Central memory CD4-positive, alpha-beta T cell (primary cell): ENCODE measurements around the gene RBMS1.
A peak's percentile ranks its signal among the peaks of the same experiment; 100 is the strongest.

Experiments used
- DNase-seq: peaks from one replicate; pipeline ENCODE4 v3.0.0; 2022

The RBMS1 gene

DNA sequence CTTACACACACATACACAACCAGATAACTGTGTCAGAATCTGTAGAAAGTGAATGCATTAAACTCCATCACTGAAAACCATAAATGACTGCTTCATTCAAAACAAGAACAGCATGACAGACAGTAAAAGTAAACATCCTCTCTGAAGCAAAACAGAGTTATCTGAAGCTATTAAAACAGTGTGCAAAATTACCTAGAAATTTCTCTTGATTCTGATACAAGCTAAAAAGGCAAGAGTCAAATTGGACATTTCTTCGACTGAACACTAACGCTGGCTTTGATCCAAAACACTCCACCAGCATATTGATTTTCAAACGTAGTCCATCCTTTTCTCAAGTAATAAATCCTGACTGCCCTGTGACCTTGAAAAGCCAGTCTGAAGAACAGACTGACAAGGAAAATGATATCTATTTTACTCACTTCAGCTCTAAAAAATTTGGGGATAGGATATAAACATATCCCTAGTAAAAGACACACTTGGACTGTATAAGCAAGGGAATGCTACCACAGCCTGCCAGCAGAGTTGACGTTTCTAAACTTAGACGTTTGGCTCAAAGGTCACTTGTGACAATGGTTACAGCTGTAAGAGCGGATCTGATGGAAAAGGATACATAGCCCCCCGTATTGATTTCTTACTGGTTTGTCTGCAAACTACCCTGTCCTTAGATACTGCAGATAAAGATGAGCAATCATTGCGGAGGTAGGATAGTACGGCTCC is 164.6 kb downstream of the RBMS1 start:
- DNase-seq, result no peak

DNA sequence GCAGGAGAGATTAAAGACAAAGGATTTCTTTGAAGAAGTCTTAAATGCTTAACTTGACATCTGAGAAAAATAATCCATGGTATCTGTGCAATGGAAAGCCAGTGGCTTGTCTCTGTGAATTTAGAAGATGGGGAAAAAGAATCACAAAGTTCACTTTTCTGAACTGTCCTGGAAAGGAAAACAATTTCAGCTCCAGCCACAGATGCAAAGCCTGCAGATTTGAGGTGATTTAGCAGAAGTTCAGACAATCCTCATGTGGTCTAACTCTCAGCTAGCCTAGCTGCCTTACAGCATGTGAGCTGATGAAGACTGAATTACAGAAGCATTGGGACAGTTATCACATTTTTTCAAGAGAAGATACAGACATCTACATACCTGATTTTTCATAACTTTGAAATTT is 166.8 kb downstream of the RBMS1 start:
- DNase-seq, result no peak

DNA sequence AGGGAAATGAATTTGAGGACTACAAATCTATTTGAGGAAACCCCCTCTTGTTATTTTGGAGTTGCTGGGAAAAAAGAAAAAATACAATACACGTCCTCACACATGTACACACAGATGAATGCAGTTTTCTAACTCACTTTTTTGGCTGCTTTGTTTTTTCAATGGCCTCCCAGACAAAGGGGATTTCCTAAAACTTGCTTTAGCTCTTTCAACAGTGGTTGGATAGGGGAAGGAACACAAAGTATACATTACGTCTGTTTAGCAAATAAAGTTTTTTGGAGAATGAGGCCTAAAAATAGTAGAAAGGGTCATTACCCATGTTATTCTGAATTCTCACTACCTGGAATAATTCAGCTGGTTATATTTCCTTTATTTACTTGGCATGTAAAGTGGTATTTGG is 168.2 kb downstream of the RBMS1 start:
- DNase-seq, result no peak

DNA sequence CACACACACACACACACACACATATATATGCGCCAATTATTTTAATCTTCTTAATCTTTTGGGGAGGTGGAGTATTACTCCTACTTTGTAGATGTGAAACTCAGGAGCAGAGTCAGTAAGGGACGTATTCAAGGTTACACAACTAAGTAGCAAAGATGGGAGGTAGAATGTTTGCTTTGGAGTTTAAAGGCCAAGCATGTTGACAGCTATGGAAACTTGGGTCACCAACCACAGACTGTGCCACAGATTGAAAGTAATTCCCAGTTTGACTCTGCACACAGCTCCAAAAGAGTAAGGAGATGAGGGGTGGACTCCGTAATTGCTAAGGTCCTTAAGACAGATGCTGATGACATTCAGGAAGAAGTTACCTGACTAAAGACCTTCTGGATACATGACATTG is 168.7 kb downstream of the RBMS1 start:
- no peak for DNase-seq

DNA sequence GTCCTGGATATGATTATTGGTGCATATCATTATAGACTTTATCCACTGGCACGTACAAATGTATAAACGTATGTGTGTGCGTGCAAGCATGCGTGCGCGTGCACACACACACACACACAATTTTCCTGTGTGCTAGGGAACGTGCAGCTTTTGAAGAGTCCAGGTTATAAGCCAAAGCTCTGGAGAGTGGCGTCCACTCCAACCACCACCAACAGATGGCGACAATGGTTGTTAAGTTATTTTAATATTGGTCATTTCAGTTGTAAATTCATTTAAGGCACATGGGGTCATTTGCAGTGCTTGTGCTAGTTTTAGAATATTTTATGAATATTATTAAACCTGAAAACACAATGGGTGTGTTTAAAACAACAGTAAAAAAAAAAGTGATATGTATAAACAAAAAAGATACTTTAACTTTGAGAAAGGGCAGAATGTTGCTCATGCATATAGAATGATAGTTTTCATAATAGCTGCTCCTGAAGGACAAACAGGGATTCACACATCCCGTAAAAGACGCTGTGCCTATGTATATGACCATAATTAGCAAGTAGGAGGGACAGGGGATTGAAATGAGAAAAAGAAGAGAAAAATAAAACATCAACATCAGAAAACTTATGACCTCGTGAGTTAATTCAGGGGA is 169.3 kb downstream of the RBMS1 start:
- peak; percentile 17 for DNase-seq

DNA sequence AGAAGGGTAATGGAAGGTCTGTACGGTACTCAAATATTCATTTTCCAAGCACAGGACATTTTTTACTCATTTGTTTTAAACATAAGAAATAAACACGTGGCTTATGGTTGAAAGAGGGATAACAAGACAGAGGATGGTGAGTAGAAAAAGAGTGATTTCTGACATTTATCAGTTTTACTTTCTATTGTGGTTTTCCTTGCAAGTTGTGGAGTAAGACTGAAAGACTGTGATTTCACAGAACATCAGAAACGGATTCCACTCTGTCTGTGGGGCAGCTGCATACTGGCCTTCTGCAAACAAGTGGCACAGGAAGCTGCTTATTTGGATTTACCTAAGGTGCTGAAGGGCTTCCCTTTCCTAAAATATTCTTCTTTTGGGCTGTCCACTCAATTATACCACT is 171.3 kb downstream of the RBMS1 start:
- DNase-seq, result no peak

DNA sequence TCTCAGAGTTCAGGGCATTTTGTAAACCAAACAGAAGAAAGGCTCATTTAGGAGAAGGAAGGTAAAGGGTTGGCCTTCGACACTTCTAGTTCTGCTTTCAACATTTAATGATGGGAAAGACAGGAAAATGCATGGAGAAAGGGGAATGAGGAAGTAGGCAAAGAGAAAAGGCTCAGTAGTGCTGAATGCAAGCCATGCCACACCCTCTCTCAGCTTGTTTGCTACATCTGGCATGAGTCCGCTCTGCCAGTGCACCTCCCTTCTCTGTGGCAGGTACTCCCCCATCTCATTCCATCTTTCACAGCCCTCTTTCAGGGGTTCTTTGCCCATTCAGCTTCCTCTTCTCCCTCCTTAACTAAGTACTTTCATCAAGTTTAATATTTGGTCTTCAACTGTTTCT is 172.6 kb downstream of the RBMS1 start:
- DNase-seq, result no peak

DNA sequence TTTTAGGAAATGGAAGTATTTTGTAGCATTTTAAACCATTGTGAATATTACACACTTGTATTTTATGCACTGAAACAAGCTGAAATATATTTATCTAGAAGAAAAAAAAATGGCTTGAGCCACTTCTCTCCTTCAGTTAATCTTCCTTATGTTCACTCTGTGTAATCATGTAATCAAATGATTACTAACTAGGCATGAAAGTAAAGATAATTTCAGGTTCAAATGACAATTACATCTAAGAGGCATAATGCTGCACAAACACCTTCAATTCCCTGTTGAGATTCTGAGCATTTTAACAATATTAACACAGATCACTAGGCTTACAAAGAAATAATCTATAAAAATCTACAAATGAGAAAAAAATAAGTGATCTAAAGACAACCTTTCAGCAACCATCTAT is 173.9 kb downstream of the RBMS1 start:
- DNase-seq, result no peak

DNA sequence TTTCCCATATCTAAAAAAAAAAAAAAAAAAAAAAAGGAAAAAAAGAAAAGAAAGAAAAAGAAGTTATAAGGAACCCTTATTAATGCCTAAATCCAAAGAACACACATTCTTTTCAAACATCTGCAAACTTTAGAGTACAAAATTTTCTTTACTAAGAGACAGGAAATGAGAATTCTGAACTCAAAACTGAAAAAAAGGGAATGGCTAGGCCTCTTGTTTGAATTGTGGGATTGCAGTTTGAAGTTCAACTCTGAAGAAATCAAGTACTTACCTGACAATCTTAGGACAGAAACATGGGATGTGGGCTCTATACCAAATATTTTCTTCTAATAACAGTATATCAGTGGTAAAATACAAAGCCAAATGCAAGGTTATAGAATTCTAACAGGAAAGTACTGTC is 175.4 kb downstream of the RBMS1 start:
- DNase-seq, result no peak

DNA sequence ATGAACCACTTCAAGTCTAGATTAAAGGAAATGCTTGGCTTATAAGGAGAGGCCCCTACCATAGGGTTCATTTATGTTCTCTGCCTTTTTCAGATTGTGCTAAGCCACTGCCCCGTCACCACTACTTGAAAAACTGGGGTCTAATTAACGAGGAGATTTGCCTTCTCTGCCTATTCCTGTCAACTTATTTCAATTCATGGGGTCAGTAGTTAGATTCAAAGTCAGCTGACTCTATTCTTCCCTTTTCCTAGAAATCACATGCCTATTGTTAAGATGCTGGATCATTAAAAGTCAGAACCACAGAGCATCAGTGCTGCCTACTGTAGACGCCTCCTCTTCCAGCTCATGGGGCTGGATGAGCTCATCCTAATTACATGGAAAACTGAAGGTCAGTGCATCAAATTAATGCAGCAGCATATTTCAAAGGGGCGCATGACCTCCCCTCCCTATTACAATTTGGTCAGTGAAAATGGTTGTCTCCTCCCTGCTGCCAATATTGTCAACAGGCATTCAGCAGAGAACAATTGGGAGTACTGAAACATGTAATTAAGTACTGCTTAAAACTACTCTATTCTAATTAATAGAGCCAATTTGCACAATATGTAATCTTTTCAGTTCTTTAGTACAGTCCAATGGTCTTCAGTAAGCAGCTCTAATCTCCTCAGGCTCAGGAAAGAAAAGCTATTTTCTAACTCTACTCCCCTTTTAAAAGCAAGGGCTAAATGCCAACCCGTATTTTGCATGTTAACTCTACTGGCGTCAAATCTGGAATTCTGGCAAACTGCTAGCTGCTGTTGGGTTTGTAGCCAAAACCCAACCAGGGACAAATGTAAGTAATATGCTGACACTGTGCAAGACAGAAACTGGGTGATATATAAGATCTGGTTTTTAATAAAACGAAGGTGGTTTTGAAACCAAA is 176.2 kb downstream of the RBMS1 start:
- no peak for DNase-seq

DNA sequence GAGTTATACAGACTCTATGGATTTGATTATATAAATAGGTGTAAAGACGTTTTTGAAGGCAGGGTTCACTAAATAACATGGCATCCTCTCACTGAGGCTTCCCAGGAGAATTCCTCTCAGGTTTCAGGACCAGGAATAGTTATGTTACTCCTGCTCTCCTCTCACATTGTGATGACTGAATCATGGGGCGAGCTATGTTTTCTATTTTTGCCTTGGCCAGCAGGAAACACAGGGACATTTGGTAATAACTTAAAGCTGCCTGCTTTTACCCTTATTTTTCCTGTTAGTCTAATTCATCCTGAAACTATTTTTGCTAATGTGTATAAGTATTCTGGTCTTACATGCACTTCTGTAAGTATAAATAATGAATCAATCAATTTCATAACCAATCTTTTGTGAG is 178.3 kb downstream of the RBMS1 start:
- no peak for DNase-seq

DNA sequence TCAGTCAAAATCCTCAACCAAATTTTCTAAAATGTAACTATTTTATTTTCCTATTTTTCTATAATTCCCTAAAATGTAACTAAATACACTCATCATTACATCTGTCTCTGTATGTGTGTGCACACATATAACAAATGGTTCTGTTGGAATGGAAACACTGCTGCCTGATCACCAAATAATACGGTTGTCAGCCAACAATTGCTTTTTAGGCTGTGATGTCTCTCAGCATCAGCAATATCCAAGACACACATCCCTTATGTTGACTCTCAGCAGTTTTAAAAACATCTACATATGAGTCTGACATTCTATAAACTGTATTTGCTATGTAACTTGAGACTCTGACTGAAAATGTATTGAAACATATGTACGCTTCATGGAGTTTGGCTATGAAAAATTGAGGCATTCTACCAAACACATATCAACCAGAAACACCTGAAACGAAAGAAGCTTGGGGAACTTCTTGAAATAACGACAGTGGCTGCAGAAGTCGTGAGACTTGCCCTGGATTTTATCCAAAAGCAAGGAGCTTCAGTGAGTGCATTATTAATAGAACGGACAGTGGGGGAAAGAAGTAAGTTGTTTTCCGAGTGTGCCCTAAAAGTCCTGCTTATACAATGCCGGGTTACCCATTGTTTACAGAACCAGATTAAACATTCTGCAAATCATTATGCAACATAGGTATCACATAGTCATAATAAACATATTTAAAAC is 183.3 kb downstream of the RBMS1 start:
- no peak for DNase-seq

DNA sequence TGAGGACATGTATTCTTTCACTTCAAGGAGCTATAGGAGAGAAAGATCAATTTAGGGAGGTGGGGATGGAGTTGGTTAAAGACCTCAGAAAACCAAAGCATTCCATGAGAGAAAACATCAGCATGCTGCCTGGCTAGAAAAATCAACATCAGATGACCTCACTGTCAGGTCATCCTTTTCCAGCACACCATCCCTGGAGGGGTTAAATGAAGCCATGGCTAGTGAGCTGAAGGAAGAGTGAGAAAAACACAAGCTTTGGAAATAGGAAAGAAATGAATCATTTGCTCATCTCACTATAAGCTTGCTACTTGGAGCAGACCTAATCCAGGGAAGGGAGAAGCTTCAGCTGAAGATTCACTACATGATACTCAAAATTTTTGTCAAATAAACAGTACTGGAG is 184.0 kb downstream of the RBMS1 start:
- DNase-seq, result no peak

DNA sequence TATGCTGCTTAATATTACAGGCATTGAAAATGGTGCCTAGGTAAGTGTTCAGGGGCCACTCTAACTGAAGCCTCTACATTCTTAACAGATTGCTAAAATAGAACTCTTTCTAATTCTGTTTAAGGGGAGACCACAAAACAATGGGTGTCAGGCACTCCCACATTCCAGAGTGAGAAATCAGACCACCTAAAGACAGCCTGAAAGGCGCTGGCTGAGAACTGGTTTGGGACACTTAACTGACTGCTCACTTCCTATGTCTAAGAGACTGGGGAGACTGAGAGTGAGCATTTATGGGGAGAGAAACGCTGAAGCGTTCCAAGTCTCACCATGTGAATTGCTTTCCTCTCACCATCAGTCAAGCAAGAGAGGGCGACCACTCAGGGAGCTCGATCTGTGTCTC is 184.7 kb downstream of the RBMS1 start:
- no peak for DNase-seq

DNA sequence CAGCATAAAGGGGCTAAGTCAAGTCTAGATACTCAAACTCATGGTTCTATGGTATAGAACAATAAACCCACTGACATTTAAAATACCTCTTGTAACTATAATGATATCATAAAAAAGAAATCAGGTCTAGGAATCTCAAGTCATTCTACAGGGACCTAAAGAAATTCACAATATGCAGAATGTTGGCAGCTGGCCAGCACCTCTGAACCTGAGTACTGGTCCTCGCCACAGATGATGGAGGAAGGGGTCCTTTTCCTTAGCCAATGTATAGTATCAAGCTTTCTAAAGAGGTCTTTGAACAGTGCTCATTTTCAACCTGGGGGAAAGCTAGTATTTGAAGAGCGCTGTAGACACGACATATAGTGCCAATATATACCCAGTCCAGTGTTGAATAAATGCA is 185.1 kb downstream of the RBMS1 start:
- DNase-seq, result no peak

DNA sequence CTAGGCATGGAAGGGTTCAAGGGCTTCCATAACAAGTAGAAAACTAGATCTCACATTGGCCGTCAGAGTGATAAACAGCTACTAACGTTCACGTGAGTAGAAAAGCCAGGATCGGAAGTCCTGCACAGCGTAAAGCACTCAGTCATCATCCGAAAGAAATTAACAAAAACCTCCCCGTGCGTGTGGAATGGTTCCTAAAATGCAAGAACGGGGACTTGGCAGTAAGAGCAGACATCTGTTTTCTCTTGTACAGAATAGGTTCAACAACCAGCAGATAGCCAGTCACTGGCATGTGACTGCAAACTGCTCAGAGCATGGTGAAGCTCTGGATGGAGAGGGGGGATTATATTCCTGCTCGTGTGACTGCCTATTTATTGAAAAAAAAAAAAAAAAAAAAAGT is 186.6 kb downstream of the RBMS1 start:
- no peak for DNase-seq

DNA sequence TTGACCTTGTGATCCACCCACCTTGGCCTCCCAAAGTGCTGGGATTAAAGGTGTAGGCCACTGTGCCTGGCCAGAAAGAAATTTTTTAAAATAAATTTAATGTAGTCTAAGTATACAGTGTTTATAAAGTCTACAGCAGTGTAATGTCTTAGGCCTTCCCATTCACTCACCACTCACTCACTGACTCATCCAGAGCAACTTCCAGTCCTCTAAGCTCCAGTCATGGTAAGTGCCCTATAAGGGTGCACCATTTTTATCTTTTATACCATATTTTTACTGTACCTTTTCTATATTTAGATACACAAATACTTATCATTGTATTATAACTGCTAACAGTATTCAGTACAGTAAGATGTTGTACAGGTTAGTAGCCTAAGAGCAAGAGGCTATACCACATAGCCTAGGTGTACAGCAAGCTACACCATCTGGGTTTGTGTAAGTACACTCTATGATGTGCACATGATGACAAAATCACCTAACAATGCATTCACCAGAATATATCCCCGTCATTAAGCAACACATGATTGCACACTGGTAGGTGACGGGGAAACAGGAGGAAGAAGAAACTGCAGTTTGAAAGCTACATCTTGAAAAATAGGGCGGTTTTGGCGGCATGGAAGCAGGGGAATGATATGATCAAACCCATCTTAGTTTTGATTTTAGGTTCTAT is 188.4 kb downstream of the RBMS1 start:
- DNase-seq, result no peak

DNA sequence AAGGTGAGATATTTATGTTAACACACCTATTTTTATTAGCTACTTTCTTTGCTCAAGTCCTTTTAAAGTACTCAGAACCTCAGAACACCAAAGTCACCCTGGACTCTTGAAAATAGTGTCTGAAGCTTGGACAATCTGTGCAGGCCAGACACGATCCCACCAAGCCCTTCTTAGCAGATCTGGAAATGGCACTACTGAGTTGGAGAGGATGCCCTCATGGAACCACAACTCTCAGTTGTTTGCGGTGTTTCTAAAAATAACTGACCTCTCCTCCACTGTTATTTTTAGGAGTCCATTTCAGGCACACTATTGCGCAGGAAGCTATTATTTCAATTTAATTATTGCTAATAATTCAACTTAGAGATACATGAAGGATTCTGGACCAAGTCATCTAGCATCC is 190.1 kb downstream of the RBMS1 start:
- DNase-seq, result no peak

DNA sequence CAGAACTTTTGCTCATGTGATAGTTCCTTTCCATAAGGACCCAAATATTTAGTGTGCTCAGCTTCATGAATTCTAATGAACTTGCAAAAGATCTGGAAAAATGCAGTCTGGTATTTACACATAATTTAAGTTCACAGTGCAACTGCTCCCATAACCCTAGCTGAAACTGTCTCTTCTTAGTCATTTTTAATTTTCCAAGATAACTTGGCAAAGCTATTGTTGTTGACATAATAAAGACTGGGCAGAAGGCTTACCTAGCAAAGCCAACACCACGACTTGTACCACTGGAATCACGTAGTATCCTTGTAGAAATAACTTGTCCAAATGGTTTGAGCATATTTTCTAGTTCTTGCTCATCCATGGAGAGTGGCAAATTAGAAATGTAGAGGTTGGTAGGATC is 190.5 kb downstream of the RBMS1 start:
- no peak for DNase-seq

DNA sequence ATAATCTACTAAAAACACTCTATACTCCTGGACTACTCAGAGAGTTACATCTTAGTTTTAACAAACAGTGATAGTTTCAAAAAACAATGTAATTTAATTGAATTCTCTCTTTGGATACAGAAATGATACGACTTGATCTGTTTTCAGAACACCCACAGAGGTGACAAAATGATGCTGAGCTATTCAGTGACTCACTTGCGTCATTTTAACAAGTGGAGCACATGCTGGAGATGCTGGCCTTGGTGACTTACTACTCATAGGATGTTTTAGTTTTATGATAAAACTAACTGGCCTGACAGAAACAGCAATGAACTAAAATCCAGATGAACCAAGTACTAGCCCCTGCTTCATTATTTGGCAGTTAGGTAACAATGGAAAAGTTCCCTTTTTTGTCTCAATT is 192.2 kb downstream of the RBMS1 start:
- no peak for DNase-seq

DNA sequence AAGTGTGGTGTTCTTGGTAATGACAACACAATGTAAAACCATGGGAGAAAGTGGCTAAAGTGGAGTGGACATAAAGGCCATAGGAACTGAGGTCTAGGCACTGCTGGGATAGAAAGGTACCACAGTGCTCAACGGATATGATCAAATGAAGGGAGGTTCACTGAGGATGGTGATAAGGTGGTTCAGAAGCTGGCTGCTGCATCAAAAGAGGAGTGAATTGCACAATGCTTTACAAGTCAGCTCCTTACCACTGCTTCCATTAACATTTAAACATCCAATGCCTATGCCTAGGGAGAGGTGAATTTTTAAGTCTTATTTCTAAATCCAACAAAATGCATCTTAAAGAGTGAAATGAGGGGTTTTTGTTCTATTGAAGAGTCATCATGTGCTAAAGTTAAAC is 193.4 kb downstream of the RBMS1 start:
- DNase-seq, result no peak

DNA sequence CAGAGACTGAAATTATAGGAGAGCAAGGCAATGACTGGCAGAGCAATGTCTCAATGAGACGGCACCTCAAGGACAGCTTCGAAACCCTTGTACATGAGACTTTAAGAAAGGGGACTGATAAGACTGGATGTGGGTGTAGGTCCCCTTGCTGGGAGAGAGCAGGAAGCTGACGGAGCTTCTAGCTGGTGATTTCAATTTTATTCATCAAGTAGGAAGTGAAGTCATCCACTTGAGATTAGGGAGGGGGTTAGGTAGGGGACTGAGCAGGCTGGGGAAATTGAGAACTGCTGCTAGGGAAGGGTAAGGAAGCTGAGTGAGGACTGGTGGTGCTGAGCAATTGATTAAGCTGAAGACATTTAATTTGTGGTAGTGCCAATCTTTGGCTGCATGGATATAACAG is 194.1 kb downstream of the RBMS1 start:
- DNase-seq, result no peak

DNA sequence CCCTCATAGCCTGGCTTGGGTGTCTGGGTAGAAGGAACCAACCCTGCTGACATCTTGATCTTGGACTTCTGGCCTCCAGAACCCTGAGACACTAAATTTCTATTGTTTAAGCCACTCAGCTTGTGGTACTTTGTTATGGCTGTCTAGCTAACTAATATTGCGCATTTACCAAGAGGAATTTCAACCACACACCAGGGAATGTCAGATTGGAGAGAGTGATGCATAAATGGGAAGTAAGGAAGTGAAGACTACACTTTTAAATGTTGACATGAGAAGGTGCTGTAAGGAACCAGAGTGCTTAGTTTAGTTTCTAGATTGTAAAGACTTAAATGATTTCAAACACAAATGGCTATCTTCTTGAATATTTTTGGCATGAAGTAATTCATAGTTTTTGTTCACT is 194.6 kb downstream of the RBMS1 start:
- no peak for DNase-seq
